HG03175 (cell line): Measurements from ENCODE around the gene CHRNA9.
"Not testable (repeated sequence)": the region's sequence is repeated elsewhere in the genome, so short reads cannot be mapped to it uniquely, and the experiment has no call there.

Experiments used
- ATAC-seq: cut with Tn5 transposase; IDR thresholded peaks from one replicate; pipeline ENCODE4 v1.9.1; 2021; ENCODE audit warnings: mild to moderate bottlenecking, moderate library complexity; ENCODE audit not compliant: unreplicated experiment

Gene CHRNA9

DNA sequence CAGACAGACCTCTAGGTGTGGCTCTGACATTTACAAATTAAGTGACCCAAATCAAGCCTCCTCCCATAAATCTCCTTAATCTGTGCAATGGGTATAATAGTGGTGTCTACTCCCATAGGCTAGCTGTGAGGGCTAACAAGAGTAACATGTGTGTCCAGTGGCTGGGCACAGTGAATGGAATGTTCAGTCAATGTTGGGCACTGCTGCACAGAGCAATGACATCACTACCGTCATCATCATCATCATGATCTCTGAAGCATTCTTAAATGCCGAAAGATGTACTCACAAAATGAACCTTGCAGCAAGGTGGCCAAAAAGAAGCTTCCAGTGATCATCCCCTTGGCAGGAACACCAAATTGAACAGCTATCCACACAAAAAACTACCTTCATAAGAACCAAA lies 43.5 kb downstream of the CHRNA9 start:
- no peak for ATAC-seq

- no peak for ATAC-seq
These were observed 44.1 kb downstream of the CHRNA9 start for GRCh38 chr4:40379248-40379647.

DNA sequence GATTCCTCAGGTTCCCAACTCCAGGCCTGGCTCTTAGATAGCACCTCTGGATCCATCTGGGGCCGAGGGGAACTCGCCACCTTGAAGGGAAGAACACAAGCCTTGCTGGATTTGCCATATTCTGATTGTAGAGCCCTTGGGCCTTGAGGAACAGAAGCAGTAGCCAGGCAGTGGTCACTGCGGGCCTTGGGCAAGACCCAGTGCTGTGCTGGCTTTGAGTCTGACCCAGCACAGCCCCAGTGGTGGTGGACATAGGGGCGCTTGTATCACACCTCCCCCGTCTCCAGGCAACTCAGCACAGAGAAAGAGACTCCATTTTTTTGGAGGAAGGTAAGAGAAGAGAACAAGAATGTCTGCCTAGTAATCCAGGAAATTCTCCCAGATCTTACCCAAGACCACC lies 45.5 kb downstream of the CHRNA9 start:
- no peak for ATAC-seq

- ATAC-seq, result no peak
These were observed 53.1 kb downstream of the CHRNA9 start for GRCh38 chr4:40388239-40388638.

- no peak for ATAC-seq
These were observed 54.9 kb downstream of the CHRNA9 start for GRCh38 chr4:40389986-40390385.

DNA sequence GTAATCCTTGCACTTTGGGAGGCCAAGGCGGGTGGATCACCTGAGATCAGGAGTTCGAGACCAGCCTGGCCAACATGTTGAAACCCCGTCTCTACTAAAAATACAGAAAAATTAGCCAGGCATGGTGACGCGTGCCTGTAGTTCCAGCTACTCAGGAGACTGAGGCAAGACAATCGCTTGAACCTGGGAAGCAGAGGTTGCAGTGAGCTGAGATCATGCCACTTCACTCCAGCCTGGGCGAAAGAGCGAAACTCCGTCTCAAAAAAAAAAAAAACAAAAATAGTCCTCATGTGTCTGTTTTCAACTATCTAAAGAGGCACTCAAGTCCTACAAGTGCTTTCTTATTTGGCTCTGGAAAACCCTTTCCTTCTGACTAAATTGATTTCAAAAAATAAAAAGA lies 57.1 kb downstream of the CHRNA9 start:
- ATAC-seq, result not testable (repeated sequence)

DNA sequence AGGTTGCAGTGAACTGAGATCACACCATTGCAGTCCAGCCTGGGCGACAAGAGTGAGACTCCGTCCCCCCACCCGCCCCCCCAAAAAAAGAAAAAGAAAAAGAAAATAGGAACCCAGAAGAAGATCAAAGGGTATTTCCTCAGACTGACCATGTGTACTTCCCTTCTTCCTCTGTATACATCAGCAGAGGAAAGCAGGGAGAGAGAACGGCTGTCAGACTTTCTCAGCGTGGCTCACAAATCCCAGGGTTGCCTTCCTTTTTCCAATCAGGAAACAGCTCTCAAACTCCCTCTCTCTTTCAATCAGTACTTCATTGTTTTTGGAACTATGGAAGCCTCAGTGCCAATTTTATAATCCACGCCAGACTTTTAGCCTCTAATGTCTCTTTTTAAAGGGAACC lies 59.1 kb downstream of the CHRNA9 start:
- no peak for ATAC-seq

GRCh38 chr4:40395166-40395900 lies 60.2 kb downstream of the CHRNA9 start:
- no peak for ATAC-seq

DNA sequence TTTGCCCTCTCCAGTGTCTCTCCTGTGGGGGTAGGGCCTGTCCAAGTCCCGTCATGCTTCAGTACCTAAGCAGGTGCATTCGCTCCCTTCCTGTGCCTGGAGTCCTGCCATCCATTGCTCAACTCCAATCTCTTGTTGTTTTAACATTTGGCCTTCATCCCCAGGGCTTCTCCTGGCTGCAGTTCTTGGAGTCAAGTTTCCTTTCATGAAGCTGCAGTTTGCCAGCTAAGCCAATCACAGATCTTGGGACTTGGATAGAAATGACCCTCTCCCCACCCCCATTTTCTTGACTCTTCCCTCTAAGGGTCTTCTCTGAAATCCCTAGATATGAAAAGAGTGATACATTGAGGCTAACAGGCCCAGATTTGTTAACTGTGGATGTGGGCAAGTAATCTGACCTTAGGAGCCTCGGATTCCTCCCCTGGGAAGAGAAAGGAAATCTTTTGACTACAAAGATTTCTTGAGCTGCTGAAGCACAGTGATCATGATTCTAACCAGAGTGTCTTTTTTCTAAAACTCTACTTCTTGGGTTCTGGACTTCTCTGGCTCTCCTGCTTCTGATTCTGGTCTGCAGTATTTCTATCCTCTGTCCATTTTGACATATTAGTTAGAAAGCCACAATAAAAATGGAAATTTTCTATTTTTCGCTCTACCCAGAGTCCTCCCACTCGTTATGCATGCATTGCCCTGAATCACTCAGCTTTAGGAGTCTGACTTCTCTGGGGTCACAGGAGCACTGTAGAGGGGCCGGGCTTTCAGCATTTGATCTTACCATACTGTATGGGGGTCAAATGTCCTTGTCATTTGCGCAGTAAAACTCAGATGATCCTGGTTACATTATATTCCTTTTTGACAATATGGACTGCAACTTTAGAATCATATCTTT lies 61.0 kb downstream of the CHRNA9 start:
- ATAC-seq, result no peak

DNA sequence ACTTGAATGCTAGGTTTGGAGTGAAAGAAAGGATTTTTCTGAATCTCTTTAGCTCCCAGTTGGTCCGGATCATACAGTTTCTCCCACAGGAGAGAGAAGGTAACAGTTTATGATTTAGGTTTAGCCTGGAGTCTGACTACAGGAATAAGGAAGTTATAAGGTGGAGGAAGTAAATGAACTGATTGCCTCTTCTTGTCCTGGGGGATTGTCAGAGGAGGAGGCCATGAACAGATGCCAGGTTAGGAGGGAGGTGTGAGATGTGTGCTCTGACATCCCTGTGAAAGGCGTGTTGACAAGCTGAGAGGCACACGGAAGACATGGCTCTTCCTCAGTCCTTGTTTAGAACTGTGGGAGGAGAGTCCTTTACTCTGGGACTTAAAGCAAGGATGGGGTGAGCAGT lies 64.4 kb downstream of the CHRNA9 start:
- no peak for ATAC-seq

- no peak for ATAC-seq
These were observed 66.0 kb downstream of the CHRNA9 start for GRCh38 chr4:40401096-40401495.

- no peak for ATAC-seq
These were observed 66.5 kb downstream of the CHRNA9 start for GRCh38 chr4:40401631-40402030.

DNA sequence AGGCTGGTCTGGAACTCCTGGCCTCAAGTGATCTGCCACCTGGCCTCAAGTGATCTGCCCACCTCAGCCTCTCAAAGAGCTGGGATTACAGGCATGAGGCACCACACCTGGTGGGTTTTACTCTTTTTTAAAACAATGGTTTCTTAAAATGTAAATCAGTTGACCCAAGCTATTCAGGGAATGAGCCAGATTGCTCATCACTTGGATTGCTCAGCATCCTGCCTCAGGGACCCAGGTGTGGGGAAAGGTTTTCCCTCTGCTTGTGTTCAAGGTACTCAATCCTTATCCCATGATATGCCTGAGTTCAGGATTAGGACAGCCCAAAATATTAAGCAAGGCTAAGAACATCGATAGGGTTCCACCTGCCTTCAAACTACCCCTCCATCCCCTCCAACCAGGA lies 67.4 kb downstream of the CHRNA9 start:
- ATAC-seq, result no peak

DNA sequence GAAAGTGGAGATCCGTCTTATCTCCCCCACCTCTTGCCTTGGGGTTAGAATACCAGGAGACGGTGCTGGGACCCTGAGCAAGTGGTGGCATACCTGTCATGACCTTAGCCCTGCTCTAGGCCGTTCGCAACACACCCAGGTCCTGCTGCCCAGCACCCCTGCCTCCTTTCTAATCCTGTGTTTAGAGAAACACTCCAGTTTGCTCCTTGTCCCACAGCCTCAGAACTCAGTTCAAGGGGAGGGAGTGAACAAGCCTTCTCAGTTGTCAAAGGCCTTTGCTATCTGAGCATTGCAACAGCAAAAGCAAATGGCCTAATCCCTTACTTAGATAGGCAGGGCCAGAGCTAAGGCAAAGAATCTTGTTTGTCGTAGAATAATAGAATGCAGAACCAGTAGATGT lies 67.9 kb downstream of the CHRNA9 start:
- ATAC-seq, result no peak
